Fibroblast of skin of back (primary cell): ENCODE results near the gene KCND2.
"Not testable (repeated sequence)": the region's sequence is repeated elsewhere in the genome, so short reads cannot be mapped to it uniquely, and the experiment has no call there.

ENCODE experiments used
- DNase-seq: peaks from one replicate; pipeline ENCODE4 v3.0.0-alpha.2; 2013

Gene KCND2

DNA sequence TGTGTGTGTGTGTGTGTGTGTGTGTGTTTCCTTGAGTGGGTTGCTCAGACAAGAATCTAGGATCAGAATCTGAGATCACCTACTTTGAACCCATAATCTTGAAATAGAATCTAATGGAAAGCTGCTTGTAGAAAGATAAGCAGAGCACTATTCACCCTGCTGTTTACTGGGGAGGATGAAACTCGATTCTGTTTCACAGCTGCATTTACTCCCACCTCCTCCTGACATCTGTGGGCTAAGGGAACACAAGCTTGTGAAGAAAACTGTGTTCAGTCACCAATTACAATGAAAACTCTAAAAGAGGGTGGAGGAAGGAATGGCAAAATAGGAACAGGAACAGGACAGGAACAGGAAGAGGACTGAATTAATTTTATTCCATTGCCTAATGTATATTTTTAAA is 315.4 kb downstream of the KCND2 start:
- no peak for DNase-seq

- DNase-seq, result no peak
These were observed 315.9 kb downstream of the KCND2 start for GRCh38 chr7:120588862-120589261.

GRCh38 chr7:120600607-120601006 is 327.6 kb downstream of the KCND2 start:
- no peak for DNase-seq

DNA sequence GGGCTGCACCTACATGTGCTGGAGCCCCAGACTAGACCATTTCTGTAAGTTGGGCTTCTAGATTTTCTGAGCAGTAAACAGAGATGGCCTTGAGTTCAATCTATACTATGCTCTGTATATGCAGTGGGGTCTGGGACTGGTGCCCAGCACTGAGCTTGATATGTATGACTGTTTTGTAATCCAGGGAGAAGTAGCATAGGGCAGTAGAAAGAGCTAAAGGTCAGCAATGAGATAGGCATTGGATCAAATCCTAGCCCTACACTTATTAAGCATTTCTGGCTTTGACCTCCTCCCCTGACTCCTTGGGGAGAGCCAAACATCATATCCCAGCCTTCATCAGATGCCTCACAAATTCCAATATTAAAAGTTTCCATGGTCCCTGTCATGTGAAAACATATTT is 330.4 kb downstream of the KCND2 start:
- no peak for DNase-seq

- no peak for DNase-seq
These were observed 336.3 kb downstream of the KCND2 start for GRCh38 chr7:120609136-120609753.

DNA sequence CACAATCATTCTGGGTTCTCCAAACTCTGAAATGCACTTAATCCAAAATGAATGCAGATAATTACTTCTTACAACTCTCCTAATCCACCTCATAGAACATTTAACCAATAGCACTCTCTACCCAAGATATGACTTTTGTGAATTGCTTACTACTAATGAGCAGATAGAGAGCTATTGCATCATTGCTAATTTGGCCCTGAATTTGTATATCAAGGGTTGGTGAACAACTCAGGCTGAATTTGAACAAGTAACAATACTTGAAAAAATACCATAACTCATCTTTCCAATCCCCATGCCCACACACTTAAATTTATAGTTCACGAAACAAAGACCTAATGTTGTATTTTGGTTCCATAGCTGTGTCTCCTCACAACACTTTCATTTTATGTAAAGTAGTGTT is 339.0 kb downstream of the KCND2 start:
- DNase-seq, result no peak

- DNase-seq, result no peak
These were observed 342.7 kb downstream of the KCND2 start for GRCh38 chr7:120615703-120616102.

- DNase-seq, result no peak
These were observed 344.3 kb downstream of the KCND2 start for GRCh38 chr7:120617275-120617674.

- no peak for DNase-seq
These were observed 355.3 kb downstream of the KCND2 start for GRCh38 chr7:120628251-120628650.

DNA sequence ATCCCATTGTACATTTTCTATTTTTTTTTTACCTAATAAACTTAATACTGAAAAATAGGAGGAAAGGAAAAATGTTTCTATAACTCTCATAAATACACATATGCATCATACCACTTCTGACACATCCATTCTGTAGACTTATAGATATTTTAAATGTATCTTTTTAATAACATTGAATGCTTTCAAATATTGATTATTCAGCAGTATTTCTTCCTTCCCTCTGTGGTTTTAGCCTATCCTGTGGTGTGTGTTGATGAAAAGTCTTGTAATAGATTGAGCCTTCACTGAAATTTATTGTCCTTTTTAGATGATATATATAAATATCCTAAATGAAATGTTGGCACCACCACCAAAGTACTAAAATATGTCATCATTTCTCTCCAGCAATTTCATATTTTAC is 366.9 kb downstream of the KCND2 start:
- DNase-seq, result no peak

GRCh38 chr7:120645966-120646365 is 373.0 kb downstream of the KCND2 start:
- no peak for DNase-seq

DNA sequence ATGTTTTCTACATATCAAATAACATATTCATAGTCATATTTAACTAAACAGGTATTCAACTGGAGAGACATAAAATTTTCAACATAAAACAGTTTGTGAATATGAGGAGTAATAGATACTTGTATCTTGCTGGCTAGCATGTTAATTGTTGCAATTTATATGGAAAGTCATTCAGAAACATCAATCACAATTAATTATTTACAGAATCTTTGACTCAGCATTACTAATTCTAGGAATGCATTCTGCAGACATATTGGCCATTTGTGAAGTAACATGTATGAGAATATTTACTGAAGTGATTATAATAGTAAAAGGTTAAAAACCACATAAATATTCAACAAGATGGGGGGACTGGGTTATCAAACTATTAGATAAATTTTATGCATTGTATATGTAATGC is 381.3 kb downstream of the KCND2 start:
- no peak for DNase-seq

DNA sequence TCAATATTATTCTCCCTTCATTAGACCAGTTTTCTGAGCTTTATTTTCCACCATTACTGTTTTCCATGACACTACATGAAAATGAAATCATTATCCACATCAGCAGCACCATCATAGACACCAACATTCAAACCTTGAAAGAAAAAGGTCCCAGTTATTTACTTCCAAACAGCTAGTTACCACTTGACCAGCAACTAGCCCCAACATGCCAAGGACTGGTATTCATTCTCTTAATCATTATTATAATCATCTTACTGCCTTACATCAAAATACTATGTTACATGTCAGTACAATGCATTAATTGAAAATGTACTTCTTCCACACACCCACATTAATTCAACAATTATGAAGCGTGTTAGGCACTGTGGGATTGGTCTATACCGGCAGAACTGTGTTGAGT is 385.5 kb downstream of the KCND2 start:
- DNase-seq, result no peak

GRCh38 chr7:120662291-120662690 is 389.3 kb downstream of the KCND2 start:
- DNase-seq, result no peak

- DNase-seq, result no peak
These were observed 392.1 kb downstream of the KCND2 start for GRCh38 chr7:120665068-120665467.

DNA sequence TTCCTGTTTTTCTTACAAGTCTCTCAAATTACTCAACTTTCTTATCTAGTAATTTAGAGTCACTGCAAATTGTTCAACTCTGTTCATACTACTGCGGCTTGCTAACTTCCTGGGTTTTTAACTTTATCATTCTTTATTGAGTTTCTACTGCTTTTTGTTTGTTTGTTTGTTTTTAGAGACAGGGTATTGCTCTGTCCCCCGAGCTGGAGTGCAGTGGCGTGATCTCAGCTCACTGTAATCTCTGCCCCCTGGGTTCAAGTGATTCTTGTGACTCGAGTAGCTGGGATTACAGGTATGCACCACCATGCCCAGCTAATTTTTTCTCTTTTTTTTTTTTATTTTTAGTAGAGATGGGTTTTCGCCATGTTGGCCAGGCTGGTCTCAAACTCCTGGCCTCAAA is 402.1 kb downstream of the KCND2 start:
- DNase-seq, result no peak

- DNase-seq, result no peak
These were observed 404.6 kb downstream of the KCND2 start for GRCh38 chr7:120677535-120677934.

- no peak for DNase-seq
These were observed 408.0 kb downstream of the KCND2 start for GRCh38 chr7:120680985-120681384.

DNA sequence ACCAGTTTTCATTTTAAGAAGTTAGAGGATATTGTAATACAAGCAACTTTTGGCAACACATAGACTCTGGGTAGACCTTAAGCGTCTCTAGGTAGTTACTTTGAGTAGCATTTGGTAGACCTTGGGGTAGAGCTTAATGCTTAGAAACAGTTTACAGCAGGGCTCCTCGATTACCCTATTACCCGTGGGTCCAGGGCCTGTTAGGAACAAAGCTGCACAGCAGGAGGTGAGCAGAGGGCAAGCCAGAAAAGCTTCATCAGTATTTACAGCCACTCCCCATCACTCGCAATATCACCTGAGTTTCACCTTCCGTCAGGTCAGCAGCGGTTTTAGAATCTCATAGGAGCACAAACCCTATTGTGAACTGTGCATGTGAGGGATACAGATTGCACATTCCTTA is 411.5 kb downstream of the KCND2 start:
- DNase-seq, result no peak

- DNase-seq, result peak; percentile 22
These were observed 418.9 kb downstream of the KCND2 start for GRCh38 chr7:120691915-120692314.

DNA sequence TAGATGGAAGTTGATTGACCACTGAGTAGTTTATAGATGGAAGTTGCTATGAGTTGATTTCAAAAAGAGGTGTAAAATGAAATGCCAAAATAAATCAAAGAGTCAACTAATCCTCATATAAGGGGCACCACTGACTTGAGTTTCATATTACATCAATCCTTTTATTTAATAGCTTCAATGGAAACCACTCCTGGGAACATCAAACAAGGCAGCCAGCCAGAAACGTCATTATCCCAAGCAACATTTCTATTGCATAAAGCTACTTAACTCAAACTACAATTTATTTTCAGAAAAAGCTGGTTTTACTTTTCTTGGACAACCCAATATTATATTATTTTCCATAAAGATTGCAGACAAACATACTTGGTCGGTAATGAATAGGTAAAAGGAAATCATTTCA is 422.9 kb downstream of the KCND2 start:
- no peak for DNase-seq

DNA sequence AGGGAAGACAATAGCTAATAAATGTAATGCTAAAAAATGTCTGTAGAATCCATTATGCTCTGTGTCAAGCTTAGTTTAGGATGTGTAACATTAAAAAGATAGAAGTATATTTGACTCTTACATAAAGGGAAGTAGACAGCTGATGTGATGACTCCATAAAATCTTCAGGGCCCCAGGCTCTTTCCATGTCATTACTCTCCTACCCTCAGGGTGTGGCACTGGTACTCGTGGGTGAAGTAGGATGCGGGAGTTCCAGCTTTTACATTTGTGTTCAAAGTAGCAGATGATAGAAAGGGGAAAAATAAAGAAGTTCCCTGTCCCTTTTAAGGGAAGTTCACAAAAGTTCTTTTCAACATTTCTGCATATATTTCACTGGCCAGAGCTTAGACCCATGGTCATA is 427.8 kb downstream of the KCND2 start:
- DNase-seq, result no peak

DNA sequence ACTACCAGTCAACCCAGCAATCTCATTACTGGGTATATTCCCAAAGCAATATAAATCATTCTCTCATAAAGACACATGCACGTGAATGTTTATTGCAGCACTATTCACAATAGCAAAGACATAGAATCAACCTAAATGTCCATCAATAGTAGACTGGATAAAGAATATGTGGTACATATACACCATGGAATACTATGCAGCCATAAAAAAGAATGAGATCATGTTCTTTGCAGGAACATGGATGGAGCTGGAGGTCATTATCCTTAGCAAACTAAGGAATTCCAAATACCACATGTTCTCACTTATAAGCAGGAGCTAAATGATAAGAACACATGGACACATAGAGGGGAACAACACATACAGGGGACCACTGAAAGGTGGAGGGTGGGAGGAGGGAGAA is 429.4 kb downstream of the KCND2 start:
- DNase-seq, result not testable (repeated sequence)

- no peak for DNase-seq
These were observed 430.7 kb downstream of the KCND2 start for GRCh38 chr7:120703585-120704240.
